ENCODE results near the gene GPR139. TPM values are rescaled to one million over a fixed set of nuclear protein-coding genes. Genes with fewer than 3 reads are reported as not detected.

The GPR139 gene
- total and polyA plus RNA-seq, 9 donors = not detected

DNA sequence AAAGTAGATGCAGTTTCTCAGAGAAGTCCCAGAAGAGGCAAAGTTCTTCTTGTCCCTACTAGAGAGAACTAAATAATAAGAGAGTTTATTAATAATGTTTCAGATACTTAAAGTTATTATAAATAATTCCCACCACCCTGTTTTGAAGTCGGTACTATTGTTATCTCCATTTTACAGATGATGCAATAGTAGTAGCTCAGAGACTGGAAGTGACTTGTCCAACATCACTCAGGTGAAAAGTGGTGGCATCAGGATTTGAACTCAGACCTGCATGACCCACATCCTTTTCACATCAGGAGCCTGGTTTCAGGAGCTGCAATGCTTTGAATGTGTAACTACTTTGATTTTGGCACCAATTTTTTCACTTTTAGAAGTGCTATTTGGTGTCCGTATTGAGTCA lies 52.7 kb downstream of the GPR139 start:
- Histone ChIP-seq H3K27me3 (no peaks in the 10 kb centered on the region), H3K36me3 (no peaks in the 10 kb centered on the region), H3K4me3 (no peak overlapping the region), H3K9me3 (no peaks in the 10 kb centered on the region), H3K27ac (no peak overlapping the region), H3K4me1 (ENCODE audit: insufficient read depth) (no peaks in the 10 kb centered on the region)
- intact Hi-C loops (cut with DNase I) = no loop called here
- 71 to 83% (median 80%) methylated on average over 2 of the region's 2 CpGs for WGBS, 3 donors
- no peak for DNase-seq
- no peak for TF ChIP-seq POLR2A (IDR thresholded peaks at IDR 0.05)
- no peak for TF ChIP-seq CTCF (IDR thresholded peaks at IDR 0.05)
- TF ChIP-seq EP300 (IDR thresholded peaks at IDR 0.05) = no peak

DNA sequence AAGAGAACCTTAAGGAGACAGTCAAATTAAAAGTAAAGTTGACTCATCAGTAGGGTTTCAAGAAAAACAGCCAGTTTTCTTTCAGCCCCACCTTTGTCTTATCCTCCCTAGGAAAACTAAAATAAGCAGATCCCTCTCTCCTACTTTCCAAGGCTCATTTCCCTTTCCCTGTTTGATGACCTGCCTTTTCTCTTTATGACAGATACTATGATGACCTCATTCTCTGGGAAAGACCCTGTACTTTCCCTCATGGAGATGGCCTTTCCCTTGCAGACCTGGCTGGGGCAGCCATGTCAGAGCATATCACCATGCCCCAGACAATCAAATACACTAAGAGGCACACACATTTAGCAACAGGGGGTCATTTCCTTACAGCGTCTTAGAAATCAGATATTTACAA lies 53.6 kb downstream of the GPR139 start:
- no peak for DNase-seq
- H3K27ac ChIP-seq = no peak overlapping the region
- H3K4me1 ChIP-seq (ENCODE audit: insufficient read depth) = no peaks in the 10 kb centered on the region
- whole genome bisulfite sequencing, 3 donors = 60 to 74% (median 70%) methylated on average over 1 of the region's 1 CpG
- no peak overlapping the region for H3K4me3 ChIP-seq
- H3K36me3 ChIP-seq = no peaks in the 10 kb centered on the region
- intact Hi-C loops (cut with DNase I) = no loop called here
- no peak for TF ChIP-seq EP300 (IDR thresholded peaks at IDR 0.05)
- no peak for TF ChIP-seq POLR2A (IDR thresholded peaks at IDR 0.05)
- H3K9me3 ChIP-seq = no peaks in the 10 kb centered on the region
- no peaks in the 10 kb centered on the region for H3K27me3 ChIP-seq

DNA sequence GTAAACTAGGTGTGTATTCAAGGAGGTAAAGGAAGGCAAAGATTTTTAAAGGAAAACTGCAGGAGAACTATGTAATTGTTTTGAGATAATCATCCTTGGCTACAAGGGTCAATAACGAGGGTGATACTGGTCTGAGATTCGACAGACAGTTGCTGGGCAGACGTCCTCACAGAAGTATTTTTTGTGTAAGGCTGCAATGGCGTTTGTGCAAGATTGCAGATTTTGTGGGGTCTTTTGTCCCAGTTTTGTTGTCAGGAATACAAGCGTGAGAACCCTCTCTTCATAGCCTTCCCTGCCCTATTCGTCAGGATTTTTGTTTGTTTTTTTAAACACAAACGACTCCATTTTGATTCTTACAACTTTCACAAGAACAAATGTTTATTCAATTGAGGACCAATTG lies 57.5 kb downstream of the GPR139 start:
- no peak overlapping the region for H3K4me3 ChIP-seq
- H3K27ac ChIP-seq = no peak overlapping the region
- H3K9me3 ChIP-seq = no peaks in the 10 kb centered on the region
- 32 to 36% (median 33%) methylated on average over 7 of the region's 7 CpGs for WGBS, 3 donors
- TF ChIP-seq EP300 (IDR thresholded peaks at IDR 0.05) (no peak), CTCF (IDR thresholded peaks at IDR 0.05) (no peak), POLR2A (IDR thresholded peaks at IDR 0.05) (no peak)
- H3K27me3 ChIP-seq = no peaks in the 10 kb centered on the region
- no peak for DNase-seq
- intact Hi-C loops (cut with DNase I) = no loop called here
- no peaks in the 10 kb centered on the region for H3K36me3 ChIP-seq
- no peaks in the 10 kb centered on the region for H3K4me1 ChIP-seq (ENCODE audit: insufficient read depth)

GRCh38 chr16:20004931-20005330 lies 68.8 kb downstream of the GPR139 start:
- H3K36me3 ChIP-seq = no peaks in the 10 kb centered on the region

GRCh38 chr16:20002936-20003335 lies 70.8 kb downstream of the GPR139 start:
- TF ChIP-seq CTCF (IDR thresholded peaks at IDR 0.05) (no peak), EP300 (IDR thresholded peaks at IDR 0.05) (no peak), POLR2A (IDR thresholded peaks at IDR 0.05) (no peak)
- no peaks in the 10 kb centered on the region for H3K4me1 ChIP-seq (ENCODE audit: insufficient read depth)
- WGBS, 3 donors = 85 to 90% (median 89%) methylated on average over 2 of the region's 2 CpGs
- H3K36me3 ChIP-seq = no peaks in the 10 kb centered on the region
- no peak for DNase-seq
- no peaks in the 10 kb centered on the region for H3K27me3 ChIP-seq
- H3K4me3 ChIP-seq = no peak overlapping the region
- no peak overlapping the region for H3K27ac ChIP-seq
- H3K9me3 ChIP-seq = no peaks in the 10 kb centered on the region
- intact Hi-C loops (cut with DNase I) = no loop called here

More at GRCh38 chr16:20004931-20005330, 68.8 kb downstream of the GPR139 start:
- H3K9me3 ChIP-seq = no peaks in the 10 kb centered on the region
- intact Hi-C loops (cut with DNase I) = no loop called here
- H3K4me3 ChIP-seq = no peak overlapping the region
- TF ChIP-seq EP300 (IDR thresholded peaks at IDR 0.05) (no peak), CTCF (IDR thresholded peaks at IDR 0.05) (no peak), POLR2A (IDR thresholded peaks at IDR 0.05) (no peak)
- H3K4me1 ChIP-seq (ENCODE audit: insufficient read depth) = no peaks in the 10 kb centered on the region
- DNase-seq = no peak
- H3K27ac ChIP-seq = no peak overlapping the region
- WGBS, 3 donors = 36 to 52% (median 50%) methylated on average over 3 of the region's 3 CpGs
- no peaks in the 10 kb centered on the region for H3K27me3 ChIP-seq
